ENCODE measurements around the gene TAP1.

Gene TAP1

GRCh38 chr6:32842021-32842650 lies 11.4 kb downstream of the TAP1 start:
- DNase-seq (ENCODE audit: low read depth, low spot score): no peak

GRCh38 chr6:32840604-32841246 lies 12.8 kb downstream of the TAP1 start:
- DNase-seq (ENCODE audit: low read depth, low spot score): no peak

GRCh38 chr6:32839356-32839755 lies 14.1 kb downstream of the TAP1 start:
- DNase-seq (ENCODE audit: low read depth, low spot score): no peak

- no peak for DNase-seq (ENCODE audit: low read depth, low spot score)
Measured at GRCh38 chr6:32838114-32838958, 15.2 kb downstream of the TAP1 start, which contains the start of gene TAP2. Gene TAP2, minus strand, starts transcription at chr6:32838739. Its CDS starts 506 bp downstream, at chr6:32838233.

- no peak for DNase-seq (ENCODE audit: low read depth, low spot score)
Measured at GRCh38 chr6:32837651-32838113, 15.8 kb downstream of the TAP1 start.

GRCh38 chr6:32836873-32837272 lies 16.6 kb downstream of the TAP1 start:
- DNase-seq (ENCODE audit: low read depth, low spot score): no peak

- no peak for DNase-seq (ENCODE audit: low read depth, low spot score)
Measured at GRCh38 chr6:32835167-32835893, 18.2 kb downstream of the TAP1 start.

- no peak for DNase-seq (ENCODE audit: low read depth, low spot score)
Measured at GRCh38 chr6:32833664-32834063, 19.8 kb downstream of the TAP1 start.

GRCh38 chr6:32832535-32832934 lies 21.0 kb downstream of the TAP1 start:
- no peak for DNase-seq (ENCODE audit: low read depth, low spot score)

GRCh38 chr6:32830936-32831335 lies 22.6 kb downstream of the TAP1 start:
- DNase-seq (ENCODE audit: low read depth, low spot score): no peak

- DNase-seq (ENCODE audit: low read depth, low spot score): no peak
Measured at GRCh38 chr6:32830017-32830416, 23.5 kb downstream of the TAP1 start.

GRCh38 chr6:32829495-32829894 lies 24.0 kb downstream of the TAP1 start:
- DNase-seq (ENCODE audit: low read depth, low spot score): no peak

GRCh38 chr6:32827025-32827424 lies 26.5 kb downstream of the TAP1 start:
- DNase-seq (ENCODE audit: low read depth, low spot score): no peak

GRCh38 chr6:32825966-32826365 lies 27.5 kb downstream of the TAP1 start:
- DNase-seq (ENCODE audit: low read depth, low spot score): no peak

- no peak for DNase-seq (ENCODE audit: low read depth, low spot score)
Measured at GRCh38 chr6:32819729-32820128, 33.8 kb downstream of the TAP1 start.

- DNase-seq (ENCODE audit: low read depth, low spot score): no peak
Measured at GRCh38 chr6:32818867-32819266, 34.6 kb downstream of the TAP1 start.

GRCh38 chr6:32816746-32817204 lies 36.7 kb downstream of the TAP1 start, which contains the start of gene HLA-DOB:
Gene HLA-DOB, minus strand, starts transcription at chr6:32817002. Its CDS starts 51 bp downstream, at chr6:32816951.
- DNase-seq (ENCODE audit: low read depth, low spot score): no peak

GRCh38 chr6:32815996-32816395 lies 37.5 kb downstream of the TAP1 start:
- no peak for DNase-seq (ENCODE audit: low read depth, low spot score)

GRCh38 chr6:32815115-32815514 lies 38.4 kb downstream of the TAP1 start:
- no peak for DNase-seq (ENCODE audit: low read depth, low spot score)

- DNase-seq (ENCODE audit: low read depth, low spot score): no peak
Measured at GRCh38 chr6:32814145-32814544, 39.4 kb downstream of the TAP1 start.

GRCh38 chr6:32809171-32809570 lies 44.3 kb downstream of the TAP1 start:
- no peak for DNase-seq (ENCODE audit: low read depth, low spot score)

Measured in iPS DF 19.7 (cell line).